Osteoblast (primary cell): ENCODE measurements around the gene BCL2. TPM values are rescaled to one million over a fixed set of nuclear protein-coding genes. Genes with fewer than 3 reads are reported as not detected.
A peak's percentile ranks its signal among the peaks of the same experiment; 100 is the strongest.

Experiments
- DNase-seq: peaks from one replicate; pipeline ENCODE4 v3.0.0; 2011; ENCODE audit warnings: low spot score, mixed read lengths; ENCODE audit not compliant: insufficient read length; ENCODE audit errors: missing footprints
- H2AFZ ChIP-seq: 2 replicates; pipeline ENCODE4 v1.6.0; 2011; ENCODE audit warnings: mild to moderate bottlenecking, low read length
- H3K27ac ChIP-seq: 2 replicates; pipeline ENCODE4 v1.5.1; 2011; ENCODE audit warnings: mild to moderate bottlenecking, low read depth, low read length, moderate library complexity
- H3K27me3 ChIP-seq: 2 replicates; pipeline ENCODE4 v1.6.0; 2012; ENCODE audit warnings: mild to moderate bottlenecking, control low read depth, inconsistent platforms, low read length, moderate library complexity; ENCODE audit not compliant: insufficient read depth
- H3K36me3 ChIP-seq: 2 replicates; pipeline ENCODE4 v1.5.1; 2011; ENCODE audit warnings: mild to moderate bottlenecking, low read length, control low read depth, moderate library complexity; ENCODE audit not compliant: insufficient read depth
- H3K4me1 ChIP-seq: 2 replicates; pipeline ENCODE4 v1.5.1; 2011; ENCODE audit warnings: mild to moderate bottlenecking, low read length, control low read depth, moderate library complexity; ENCODE audit not compliant: insufficient read depth
- H3K4me2 ChIP-seq: 2 replicates; pipeline ENCODE4 v1.6.0; 2011; ENCODE audit warnings: mild to moderate bottlenecking, low read length; ENCODE audit not compliant: insufficient read depth
- H3K4me3 ChIP-seq: fragments of 200-600 bp; sonication (generic); 3 replicates; pipeline ENCODE4 v1.5.1; 2012; ENCODE audit warnings: mild to moderate bottlenecking, low read length, inconsistent platforms; ENCODE audit not compliant: insufficient read depth
- H3K79me2 ChIP-seq: 2 replicates; pipeline ENCODE4 v1.6.0; 2012; ENCODE audit warnings: mild to moderate bottlenecking, low read length, control low read depth, inconsistent platforms; ENCODE audit not compliant: insufficient read depth
- H3K9me3 ChIP-seq: 2 replicates; pipeline ENCODE4 v1.5.1; 2011; ENCODE audit warnings: low read depth, low read length, control low read depth
- H4K20me1 ChIP-seq: 2 replicates; pipeline ENCODE4 v1.6.0; 2012; ENCODE audit warnings: mild to moderate bottlenecking, low read length, control low read depth; ENCODE audit not compliant: insufficient read depth
- total RNA-seq: library from RNA; depleted of rRNA; stranded (reverse); fragments of >200 nt; gene quantifications from 2 replicates; pipeline ENCODE4 v1.2.3, GENCODE V29; 2012
- TF ChIP-seq, protein P1 (sequence below): IDR thresholded peaks from 2 replicates; pipeline ENCODE4 v1.5.1; 2011; ENCODE audit warnings: mild to moderate bottlenecking, low read depth, low read length, moderate library complexity; ENCODE audit errors: extremely low read depth

BCL2 gene
- total RNA-seq, 1 donor: 11.9 TPM

DNA sequence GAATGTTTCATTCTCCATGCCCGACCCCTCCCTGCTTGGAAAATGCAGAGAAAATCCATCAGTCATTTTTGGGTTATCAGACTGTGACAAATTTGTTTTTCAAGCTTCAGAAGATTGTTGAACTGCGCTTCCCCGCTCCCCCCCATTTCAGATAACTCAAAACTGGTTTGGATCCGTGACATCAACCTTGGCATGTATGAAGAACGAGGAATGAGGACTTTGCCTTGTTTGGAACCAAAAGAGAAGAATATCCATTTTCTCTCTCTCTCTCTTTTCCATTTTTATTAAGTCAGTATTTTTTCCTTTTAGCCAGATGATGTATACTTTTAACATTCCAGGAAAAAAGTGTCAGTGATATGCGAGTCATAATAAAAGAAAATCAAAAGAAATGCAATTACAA is 171.6 kb downstream of the BCL2 start:
- H3K36me3 ChIP-seq: no peaks in the 10 kb centered on the region
- no peaks in the 10 kb centered on the region for H4K20me1 ChIP-seq
- H3K4me2 ChIP-seq: no peak overlapping the region
- no peak overlapping the region for H3K4me3 ChIP-seq
- H2AFZ ChIP-seq: no peak overlapping the region
- H3K27ac ChIP-seq: no peak overlapping the region
- TF ChIP-seq, protein P1, sequence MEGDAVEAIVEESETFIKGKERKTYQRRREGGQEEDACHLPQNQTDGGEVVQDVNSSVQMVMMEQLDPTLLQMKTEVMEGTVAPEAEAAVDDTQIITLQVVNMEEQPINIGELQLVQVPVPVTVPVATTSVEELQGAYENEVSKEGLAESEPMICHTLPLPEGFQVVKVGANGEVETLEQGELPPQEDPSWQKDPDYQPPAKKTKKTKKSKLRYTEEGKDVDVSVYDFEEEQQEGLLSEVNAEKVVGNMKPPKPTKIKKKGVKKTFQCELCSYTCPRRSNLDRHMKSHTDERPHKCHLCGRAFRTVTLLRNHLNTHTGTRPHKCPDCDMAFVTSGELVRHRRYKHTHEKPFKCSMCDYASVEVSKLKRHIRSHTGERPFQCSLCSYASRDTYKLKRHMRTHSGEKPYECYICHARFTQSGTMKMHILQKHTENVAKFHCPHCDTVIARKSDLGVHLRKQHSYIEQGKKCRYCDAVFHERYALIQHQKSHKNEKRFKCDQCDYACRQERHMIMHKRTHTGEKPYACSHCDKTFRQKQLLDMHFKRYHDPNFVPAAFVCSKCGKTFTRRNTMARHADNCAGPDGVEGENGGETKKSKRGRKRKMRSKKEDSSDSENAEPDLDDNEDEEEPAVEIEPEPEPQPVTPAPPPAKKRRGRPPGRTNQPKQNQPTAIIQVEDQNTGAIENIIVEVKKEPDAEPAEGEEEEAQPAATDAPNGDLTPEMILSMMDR: no peak
- H3K79me2 ChIP-seq: no peaks in the 10 kb centered on the region
- peaks cover 11% of the 10 kb centered on the region for H3K4me1 ChIP-seq
- H3K9me3 ChIP-seq: no peaks in the 10 kb centered on the region
- H3K27me3 ChIP-seq: no peaks in the 10 kb centered on the region
- no peak for DNase-seq

DNA sequence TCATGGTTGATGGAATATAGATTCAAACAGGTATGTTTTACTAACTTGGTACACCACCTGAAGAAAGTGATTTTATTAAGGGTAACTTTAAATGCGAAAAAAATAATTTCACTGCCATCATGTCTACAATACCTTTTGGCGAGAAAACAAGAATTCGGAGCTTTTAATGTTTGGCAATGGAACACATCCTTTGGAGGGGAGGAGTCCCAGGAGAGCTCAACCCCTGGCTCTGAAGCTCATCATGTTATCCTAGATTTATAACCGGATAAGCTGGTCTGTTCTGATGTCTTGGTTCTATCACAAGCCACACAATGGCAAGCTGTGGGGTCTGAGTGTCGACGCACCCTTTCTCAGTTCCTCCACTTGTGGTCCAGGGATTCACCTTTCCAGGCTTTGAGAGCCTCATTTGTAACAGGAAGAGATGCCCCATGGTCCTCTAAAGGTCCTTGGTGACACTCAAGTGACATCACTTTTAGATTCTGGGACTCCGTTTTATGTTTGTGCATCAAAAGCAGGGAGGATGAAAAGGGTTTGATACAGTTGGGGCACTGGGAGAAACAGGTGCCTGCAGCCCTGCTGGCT is 172.7 kb downstream of the BCL2 start:
- Histone ChIP-seq H3K4me3 (no peak overlapping the region), H2AFZ (no peak overlapping the region)

DNA sequence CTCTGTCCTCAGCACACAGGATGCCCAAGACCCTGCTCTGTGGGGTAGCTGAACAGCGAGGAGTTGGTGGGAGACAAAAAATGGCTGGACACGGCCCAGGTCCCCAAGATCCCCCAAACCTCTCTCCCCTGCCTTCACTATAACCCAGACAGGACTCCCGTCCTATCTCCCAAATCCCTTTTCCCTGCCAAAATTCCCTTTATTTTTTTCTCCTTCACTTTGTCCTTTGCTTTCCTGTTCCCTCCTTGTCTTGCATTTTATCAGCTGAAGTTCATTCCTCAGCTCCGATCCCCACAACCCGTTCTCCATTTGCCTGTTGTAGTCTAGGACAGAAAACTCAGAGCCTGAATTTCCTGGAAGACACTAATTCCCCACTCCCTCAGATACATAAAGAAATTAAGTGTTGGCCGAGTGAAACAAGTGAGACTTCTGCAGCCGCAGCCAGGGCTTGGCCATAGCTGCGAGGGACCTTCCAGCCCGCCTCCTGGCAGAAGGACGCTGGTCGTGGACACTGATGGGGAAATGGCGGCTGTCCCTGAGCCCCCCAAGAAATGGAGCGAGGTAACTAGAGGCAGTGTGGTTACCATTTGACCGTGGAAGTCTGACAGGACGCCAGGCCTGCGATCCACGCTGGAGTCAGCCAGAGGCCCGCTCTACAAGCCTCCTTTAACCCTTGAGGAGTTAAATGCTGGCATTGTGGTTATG is 173.6 kb downstream of the BCL2 start:
- DNase-seq: no peak
- H3K9me3 ChIP-seq: no peaks in the 10 kb centered on the region
- peak overlapping the region; percentile 43 for H2AFZ ChIP-seq
- no peaks in the 10 kb centered on the region for H4K20me1 ChIP-seq
- H3K36me3 ChIP-seq: no peaks in the 10 kb centered on the region
- H3K79me2 ChIP-seq: no peaks in the 10 kb centered on the region
- no peak overlapping the region for H3K4me3 ChIP-seq
- peaks cover 11% of the 10 kb centered on the region for H3K4me1 ChIP-seq
- H3K4me2 ChIP-seq: no peak overlapping the region
- no peaks in the 10 kb centered on the region for H3K27me3 ChIP-seq
- TF ChIP-seq, protein P1: no peak
- no peak overlapping the region for H3K27ac ChIP-seq

More for the DNA sequence above, 172.7 kb downstream of the BCL2 start:
- no peaks in the 10 kb centered on the region for H3K79me2 ChIP-seq
- peaks cover 11% of the 10 kb centered on the region for H3K4me1 ChIP-seq
- H3K27me3 ChIP-seq: no peaks in the 10 kb centered on the region
- no peaks in the 10 kb centered on the region for H3K36me3 ChIP-seq
- no peak for DNase-seq
- no peak overlapping the region for H3K4me2 ChIP-seq
- TF ChIP-seq, protein P1: no peak
- H3K27ac ChIP-seq: no peak overlapping the region
- H4K20me1 ChIP-seq: no peaks in the 10 kb centered on the region
- no peaks in the 10 kb centered on the region for H3K9me3 ChIP-seq

DNA sequence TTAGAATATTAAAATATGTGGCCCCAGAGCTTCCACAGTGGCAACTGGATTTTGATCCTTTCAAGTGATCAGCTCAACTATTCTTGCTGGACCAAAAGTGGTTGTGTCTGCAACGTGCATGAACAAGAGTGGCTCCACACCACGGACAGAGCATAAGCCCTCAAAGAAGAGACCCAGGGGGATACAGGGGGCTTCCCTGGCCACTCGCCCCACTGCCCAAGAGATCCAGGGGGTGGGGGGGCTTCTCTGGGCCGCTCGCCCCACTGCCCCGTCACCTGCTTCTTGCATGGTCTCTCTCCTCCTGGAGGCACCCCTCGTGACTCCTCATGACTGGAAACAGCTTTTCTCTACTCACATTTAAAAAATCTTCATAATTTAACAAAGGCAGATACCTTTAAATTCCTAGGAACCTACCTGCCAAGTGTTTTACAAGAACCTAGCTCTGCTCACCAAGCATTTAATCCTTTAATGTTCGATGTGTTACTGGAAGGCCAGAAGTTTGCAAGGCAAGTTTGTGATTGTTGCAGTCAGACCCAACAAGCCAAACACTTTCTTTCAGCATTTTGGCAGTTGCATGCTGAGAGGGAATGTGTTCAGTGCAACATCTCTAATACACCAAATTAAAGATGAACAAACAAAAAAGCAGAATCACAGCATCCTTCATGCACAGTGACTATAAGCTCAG is 174.3 kb downstream of the BCL2 start:
- Histone ChIP-seq H3K4me2 (no peak overlapping the region), H3K4me3 (no peak overlapping the region), H2AFZ (no peak overlapping the region), H3K27ac (no peak overlapping the region), H3K27me3 (no peaks in the 10 kb centered on the region), H3K9me3 (no peaks in the 10 kb centered on the region), H4K20me1 (no peaks in the 10 kb centered on the region), H3K79me2 (no peaks in the 10 kb centered on the region), H3K4me1 (peaks cover 11% of the 10 kb centered on the region), H3K36me3 (no peaks in the 10 kb centered on the region)
- no peak for DNase-seq
- TF ChIP-seq, protein P1: no peak
